Upper lobe of right lung (tissue), 1 donor: ENCODE data around the gene UBTF. TPM values are rescaled to one million over a fixed set of nuclear protein-coding genes. Genes with fewer than 3 reads are reported as not detected.

ENCODE experiments used
- ATAC-seq: fragments of 200-7000 bp; cut with Tn5 transposase; one replicate; pipeline ENCODE4 v1.9.1; 2020; ENCODE audit warnings: mild to moderate bottlenecking, moderate library complexity
- DNase-seq: peaks from one replicate; pipeline ENCODE4 v3.0.0-alpha.2; 2020
- H3K27ac ChIP-seq: fragments of 200-600 bp; one replicate; pipeline ENCODE4 v1.8.0; 2022
- H3K27me3 ChIP-seq: fragments of 200-600 bp; one replicate; pipeline ENCODE4 v1.8.0; 2022; ENCODE audit warnings: mild to moderate bottlenecking
- H3K36me3 ChIP-seq: fragments of 200-600 bp; one replicate; pipeline ENCODE4 v1.8.0; 2022
- H3K4me1 ChIP-seq: fragments of 200-600 bp; one replicate; pipeline ENCODE4 v1.8.0; 2022
- H3K4me3 ChIP-seq: fragments of 200-600 bp; one replicate; pipeline ENCODE4 v1.8.0; 2022; ENCODE audit warnings: mild to moderate bottlenecking
- H3K9me3 ChIP-seq: fragments of 200-600 bp; one replicate; pipeline ENCODE4 v1.8.0; 2022
- CTCF ChIP-seq: fragments of 200-600 bp; IDR thresholded peaks from one replicate; pipeline ENCODE4 v1.8.0; 2022; ENCODE audit warnings: antibody characterized with exemption
- intact Hi-C: fragments of 100-400 bp; cut with DNase I; formaldehyde crosslinking; loops from one replicate; pipeline ENCODE4 v1.11.0; 2022
- total RNA-seq: library from RNA; stranded (reverse); fragmentation: NEBNext Ultra II Directional; extraction: Animal tissue kit (Norgen Biotek cat#: 25700); gene quantifications from one replicate; pipeline ENCODE4 v1.2.1, GENCODE V29; 2021
- donor health status: DM: no; HTN: yes; CAD: no; lungs with severe emphysema.

The UBTF gene
- total RNA-seq, 1 donor from 2014 or later, result 62.6 TPM

- no peak for ATAC-seq
- intact Hi-C loops, result no loop called here
- Histone ChIP-seq H3K27ac (no peak overlapping the region), H3K9me3 (no peaks in the 10 kb centered on the region), H3K36me3 (no peaks in the 10 kb centered on the region), H3K4me1 (no peaks in the 10 kb centered on the region), H3K4me3 (no peak overlapping the region), H3K27me3 (no peaks in the 10 kb centered on the region)
- DNase-seq, result no peak
- TF ChIP-seq CTCF, result no peak
Measured at GRCh38 chr17:44257815-44258760, 38.6 kb upstream of the UBTF start.

DNA sequence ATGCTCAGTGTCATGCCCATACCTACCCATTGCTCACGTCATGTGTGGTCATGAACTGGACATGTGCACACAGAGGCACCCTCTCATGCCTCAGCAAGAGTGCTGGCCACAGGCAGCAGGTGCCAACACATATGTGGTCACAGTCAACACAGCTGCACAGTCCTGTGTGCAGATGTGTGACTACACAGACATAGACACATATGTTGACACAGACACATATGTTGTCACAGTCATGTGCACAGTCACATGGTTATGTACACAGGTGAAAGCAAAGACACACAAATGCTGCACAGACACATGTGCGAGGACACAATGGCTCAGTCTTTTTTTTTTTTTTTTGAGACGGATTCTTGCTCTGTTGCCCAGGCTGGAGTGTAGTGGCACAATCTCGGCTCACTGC is 37.2 kb upstream of the UBTF start:
- DNase-seq, result no peak
- no peak overlapping the region for H3K27ac ChIP-seq
- H3K4me1 ChIP-seq, result no peaks in the 10 kb centered on the region
- H3K36me3 ChIP-seq, result no peaks in the 10 kb centered on the region
- no peaks in the 10 kb centered on the region for H3K9me3 ChIP-seq
- no peaks in the 10 kb centered on the region for H3K27me3 ChIP-seq
- intact Hi-C loops, result no loop called here
- ATAC-seq, result no peak
- no peak overlapping the region for H3K4me3 ChIP-seq
- TF ChIP-seq CTCF, result no peak

DNA sequence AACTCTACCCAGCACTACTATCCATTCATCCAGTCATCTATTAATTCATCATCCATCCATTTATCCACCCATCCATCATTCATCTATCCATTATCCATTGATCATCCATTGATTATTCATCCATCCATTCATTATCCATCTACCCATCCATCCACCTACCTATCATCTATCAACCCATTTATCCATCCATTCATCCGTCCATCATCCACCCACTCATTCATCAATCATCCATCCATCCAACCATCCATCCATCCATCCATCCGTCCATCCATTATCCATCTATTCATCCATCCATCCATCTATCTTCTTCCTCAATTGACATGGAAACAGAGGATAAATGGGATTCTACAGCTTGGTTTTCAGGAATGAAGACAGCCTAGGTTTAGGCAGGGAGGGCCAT is 36.4 kb upstream of the UBTF start:
- intact Hi-C loops, result no loop called here
- Histone ChIP-seq H3K4me1 (no peaks in the 10 kb centered on the region), H3K9me3 (no peaks in the 10 kb centered on the region), H3K36me3 (no peaks in the 10 kb centered on the region), H3K27ac (no peak overlapping the region), H3K27me3 (no peaks in the 10 kb centered on the region), H3K4me3 (no peak overlapping the region)
- no peak for DNase-seq
- TF ChIP-seq CTCF, result no peak
- no peak for ATAC-seq

DNA sequence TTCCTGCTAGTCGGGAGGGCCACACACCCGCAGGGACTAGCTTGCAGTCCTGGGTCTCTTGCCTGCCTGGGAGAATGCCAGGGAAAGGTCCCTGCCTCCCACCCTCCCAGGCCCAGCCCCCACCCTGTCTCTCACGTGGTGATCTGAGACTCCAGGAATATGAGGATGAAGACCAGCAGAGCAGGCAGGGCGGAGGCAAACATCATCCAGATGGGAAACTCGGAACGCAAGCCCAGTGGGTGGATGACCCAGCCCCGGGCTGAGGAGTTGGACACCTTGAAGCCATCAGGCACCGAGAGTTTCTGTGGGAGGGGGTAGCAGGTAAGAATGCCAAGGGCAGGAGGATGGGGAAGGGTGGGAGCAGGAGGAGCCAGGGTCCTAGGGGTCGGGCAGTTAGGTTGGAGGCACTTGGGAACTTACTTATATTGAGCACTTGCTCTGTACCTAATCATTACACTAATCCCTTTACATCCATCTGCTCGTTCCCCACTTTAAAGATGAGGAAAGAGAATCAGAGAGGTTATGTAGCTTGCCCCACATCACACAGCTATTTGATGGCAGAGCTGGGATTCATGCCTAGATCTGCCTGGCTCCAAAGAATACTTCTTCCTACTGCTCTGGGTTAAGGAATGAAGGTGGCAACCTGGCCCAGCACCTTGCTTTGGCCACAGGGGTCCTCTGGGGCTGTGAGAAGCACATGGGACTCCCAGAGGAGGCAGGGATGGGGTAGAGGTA is 35.1 kb upstream of the UBTF start:
- Histone ChIP-seq H3K4me1 (no peaks in the 10 kb centered on the region), H3K9me3 (no peaks in the 10 kb centered on the region), H3K27me3 (no peaks in the 10 kb centered on the region), H3K4me3 (no peak overlapping the region), H3K27ac (no peak overlapping the region), H3K36me3 (no peaks in the 10 kb centered on the region)
- no peak for TF ChIP-seq CTCF
- intact Hi-C loops, result no loop called here
- DNase-seq (no peak), ATAC-seq (no peak)

DNA sequence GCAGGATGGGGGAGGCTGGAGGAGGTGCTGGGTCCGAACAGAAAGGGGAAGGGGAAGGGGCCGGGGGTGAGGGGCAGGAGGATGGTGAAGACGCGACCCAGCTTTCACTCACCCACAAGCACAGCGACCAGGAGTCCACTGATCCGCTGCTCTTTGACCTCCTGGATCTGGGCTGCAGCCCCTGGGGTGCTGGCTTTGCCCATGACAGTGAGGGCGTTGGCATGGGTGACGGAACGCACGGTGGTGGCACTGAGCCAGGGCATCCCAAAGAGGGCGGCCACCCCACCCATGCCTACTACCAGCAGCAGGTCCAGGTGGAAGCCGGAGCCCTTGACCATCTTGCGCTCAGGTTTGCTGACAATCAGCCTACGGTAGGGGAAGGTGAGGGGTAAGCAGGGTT is 33.5 kb upstream of the UBTF start:
- intact Hi-C loops, result no loop called here
- no peaks in the 10 kb centered on the region for H3K36me3 ChIP-seq
- no peak overlapping the region for H3K27ac ChIP-seq
- H3K27me3 ChIP-seq, result no peaks in the 10 kb centered on the region
- ATAC-seq, result no peak
- peaks cover 3% of the 10 kb centered on the region for H3K4me1 ChIP-seq
- no peak for DNase-seq
- TF ChIP-seq CTCF, result no peak
- no peak overlapping the region for H3K4me3 ChIP-seq
- no peaks in the 10 kb centered on the region for H3K9me3 ChIP-seq
